KBM-7 (cell line): ENCODE measurements around the gene SERPINE3.

Experiments used
- DNase-seq: peaks from one replicate; pipeline ENCODE4 v3.0.0-alpha.2; 2015
- in situ Hi-C: fragments of 300-500 bp; cut with MboI; formaldehyde crosslinking; loops from 2 replicates; pipeline ENCODE4 v1.14.3; 2020; ENCODE audit warnings: low sequenced_read_pairs, low pct_unique_long_range_greater_than_20kb, mixed read lengths

Gene SERPINE3

GRCh38 chr13:51355217-51355616 lies 15.7 kb downstream of the SERPINE3 start:
- no peak for DNase-seq
- in situ Hi-C loops, result no loop called here

GRCh38 chr13:51357928-51358595 lies 18.6 kb downstream of the SERPINE3 start:
- no peak for DNase-seq
- in situ Hi-C loops, result no loop called here

GRCh38 chr13:51359352-51359751 lies 19.9 kb downstream of the SERPINE3 start:
- DNase-seq, result no peak
- in situ Hi-C loops, result no loop called here

- DNase-seq, result no peak
- in situ Hi-C loops, result no loop called here
These were observed 21.0 kb downstream of the SERPINE3 start for GRCh38 chr13:51360489-51360888.

GRCh38 chr13:51361106-51361505 lies 21.6 kb downstream of the SERPINE3 start:
- in situ Hi-C loops, result no loop called here
- DNase-seq, result no peak

GRCh38 chr13:51363625-51364024 lies 24.1 kb downstream of the SERPINE3 start:
- no peak for DNase-seq
- in situ Hi-C loops, result no loop called here

- in situ Hi-C loops, result no loop called here
- DNase-seq, result peak; percentile 67
These were observed 25.0 kb downstream of the SERPINE3 start for GRCh38 chr13:51364404-51365008.

- no peak for DNase-seq
- in situ Hi-C loops, result no loop called here
These were observed 30.6 kb downstream of the SERPINE3 start for GRCh38 chr13:51370116-51370515.

- DNase-seq, result no peak
- in situ Hi-C loops, result no loop called here
These were observed 31.3 kb downstream of the SERPINE3 start for GRCh38 chr13:51370811-51371210.

GRCh38 chr13:51371768-51372399 lies 32.4 kb downstream of the SERPINE3 start:
- DNase-seq, result no peak
- in situ Hi-C loops, result no loop called here

- in situ Hi-C loops, result no loop called here
- no peak for DNase-seq
These were observed 34.0 kb downstream of the SERPINE3 start for GRCh38 chr13:51373451-51373850.

- in situ Hi-C loops, result no loop called here
- DNase-seq, result no peak
These were observed 40.8 kb downstream of the SERPINE3 start for GRCh38 chr13:51380269-51380668.

GRCh38 chr13:51385114-51385513 lies 45.6 kb downstream of the SERPINE3 start:
- no peak for DNase-seq
- in situ Hi-C loops, result no loop called here

GRCh38 chr13:51394724-51395123 lies 55.2 kb downstream of the SERPINE3 start:
- no peak for DNase-seq
- in situ Hi-C loops, result no loop called here

GRCh38 chr13:51396352-51396751 lies 56.9 kb downstream of the SERPINE3 start:
- in situ Hi-C loops, result no loop called here
- DNase-seq, result peak; percentile 77

GRCh38 chr13:51397262-51397941 lies 57.9 kb downstream of the SERPINE3 start:
- in situ Hi-C loops, result no loop called here
- DNase-seq, result no peak

GRCh38 chr13:51405176-51405575 lies 65.7 kb downstream of the SERPINE3 start:
- no peak for DNase-seq
- in situ Hi-C loops, result no loop called here

- no peak for DNase-seq
- in situ Hi-C loops, result no loop called here
These were observed 72.9 kb downstream of the SERPINE3 start for GRCh38 chr13:51412431-51412830.
